Endothelial cell of umbilical vein (primary cell): Measurements from ENCODE around the gene CYB561A3. TPM values are rescaled to one million over a fixed set of nuclear protein-coding genes. Genes with fewer than 3 reads are reported as not detected.
A peak's percentile ranks its signal among the peaks of the same experiment; 100 is the strongest.
"Not testable (repeated sequence)": the region's sequence is repeated elsewhere in the genome, so short reads cannot be mapped to it uniquely, and the experiment has no call there.

Experiments used
- BruUV-seq: library from RNA; stranded (reverse); fragments of 400-500 nt; replicated peaks from 2 replicates; lab custom pipeline; 2021; lab: Mats Ljungman, UMichigan
- CTCF ChIA-PET: fragments of 300-600, 350-600 bp; sonication (Branson Sonifier 250); formaldehyde crosslinking; loops from one replicate; lab custom pipeline; 2021; ENCODE audit warnings: antibody characterized with exemption, inconsistent platforms; lab: Charles Lee
- POLR2A ChIA-PET: fragments of 300-600, 350-600 bp; sonication (Branson Sonifier 250); formaldehyde crosslinking; loops from one replicate; lab custom pipeline; 2021; ENCODE audit warnings: antibody characterized with exemption, inconsistent platforms; lab: Charles Lee
- DNase-seq: peaks from one replicate; pipeline ENCODE4 v3.0.0-alpha.2; 2011; ENCODE audit warnings: low read depth, low spot score
- FAIRE-seq: peaks from 2 replicates; lab custom pipeline; 2011; peaks lifted over from hg19 to GRCh38; lab: Jason Lieb, UNC
- H2AFZ ChIP-seq: 2 replicates; pipeline ENCODE4 v1.6.0; 2012; ENCODE audit warnings: low read depth, low read length, control low read depth, inconsistent platforms
- H3K27ac ChIP-seq: 2 replicates; pipeline ENCODE4 v1.5.1; 2011; ENCODE audit warnings: low read depth, mild to moderate bottlenecking, control low read depth, low read length, moderate library complexity; ENCODE audit not compliant: insufficient read depth
- H3K27me3 ChIP-seq, 2 experiments: 2 replicates each; pipeline versions ENCODE4 v1.6.0 to v1.6.1; 2011; ENCODE audit warnings: low read length in 2 of 2, mixed read lengths in 1 of 2; ENCODE audit not compliant: control insufficient read depth in 2 of 2, insufficient read depth in 2 of 2
- H3K36me3 ChIP-seq, 2 experiments: 2 replicates in 1 of 2; 3 replicates in 1 of 2; pipeline ENCODE4 v1.5.1; 2011; ENCODE audit warnings: low read length in 2 of 2, mild to moderate bottlenecking in 1 of 2, moderate library complexity in 1 of 2; ENCODE audit not compliant: control insufficient read depth in 2 of 2, insufficient read depth in 2 of 2; ENCODE audit errors: extremely low read depth in 1 of 2
- H3K4me1 ChIP-seq: 3 replicates; pipeline ENCODE4 v1.5.1; 2011; ENCODE audit warnings: mild to moderate bottlenecking, low read length; ENCODE audit not compliant: control insufficient read depth, insufficient read depth; ENCODE audit errors: extremely low read depth
- H3K4me2 ChIP-seq: 2 replicates; pipeline ENCODE4 v1.6.1; 2011; ENCODE audit warnings: low read length, control low read depth, mixed read lengths; ENCODE audit not compliant: insufficient read depth
- H3K4me3 ChIP-seq, 3 experiments: fragments of 200-600 bp in 1 of 3; sonication (generic), shearing (Covaris generic) in 1 of 3; replicated peaks in 1 of 3; 2 replicates each; pipeline ENCODE4 v1.5.1; 2011 to 2016; ENCODE audit warnings: control low read depth in 3 of 3, low read length in 3 of 3, mild to moderate bottlenecking in 2 of 3, inconsistent platforms in 1 of 3, low read depth in 1 of 3, moderate library complexity in 1 of 3; ENCODE audit not compliant: insufficient read depth in 1 of 3
- H3K79me2 ChIP-seq: 2 replicates; pipeline ENCODE4 v1.6.0; 2012; ENCODE audit warnings: low read length, inconsistent platforms; ENCODE audit not compliant: control insufficient read depth, insufficient read depth
- H3K9ac ChIP-seq: replicated peaks from 2 replicates; pipeline ENCODE3; 2011; ENCODE audit warnings: low read length, control low read depth; ENCODE audit not compliant: insufficient read depth; ENCODE audit errors: extremely low read depth
- H3K9me1 ChIP-seq: replicated peaks from 3 replicates; pipeline ENCODE4 v1.6.0; 2011; ENCODE audit warnings: mild to moderate bottlenecking, low read length; ENCODE audit not compliant: control insufficient read depth, insufficient read depth; ENCODE audit errors: extremely low read depth
- H3K9me3 ChIP-seq: replicated peaks from 2 replicates; pipeline ENCODE4 v1.5.1; 2012; ENCODE audit warnings: low read length, inconsistent platforms; ENCODE audit not compliant: control insufficient read depth, insufficient read depth
- H4K20me1 ChIP-seq: replicated peaks from 2 replicates; pipeline ENCODE3; 2011; ENCODE audit warnings: mild to moderate bottlenecking, low read length; ENCODE audit not compliant: control insufficient read depth, insufficient read depth; ENCODE audit errors: extremely low read depth
- MYC ChIP-seq: IDR thresholded peaks from one replicate; pipeline ENCODE4 v1.6.1; 2011; ENCODE audit warnings: mild to moderate bottlenecking, low read depth, low read length
- dilution Hi-C: fragments of 300-500 bp; cut with MboI; formaldehyde crosslinking; loops from one replicate; pipeline ENCODE4 v1.15.0; 2019; ENCODE audit warnings: low sequenced_read_pairs; ENCODE audit not compliant: extremely low pct_ligation_motif_present
- intact Hi-C: fragments of 100-400 bp; cut with micrococcal nuclease; formaldehyde crosslinking; loops from one replicate; pipeline ENCODE4 v1.10.0; 2022
- polyA plus RNA-seq, 4 experiments: library from polyadenylated mRNA; depleted of rRNA in 3 of 4; stranded (reverse) in 3 of 4; unstranded in 1 of 4; fragments of >200 nt; gene quantifications; 2 replicates each; pipeline versions ENCODE4 v1.2.1 to v1.2.3, GENCODE V29; 2011 to 2012; ENCODE audit warnings: missing spikeins in 1 of 4
- total RNA-seq: library from RNA; stranded (reverse); gene quantifications from 2 replicates; pipeline ENCODE4 v1.2.3, GENCODE V29; 2021
- TF ChIP-seq, protein P1 (sequence below), 2 donors: IDR thresholded peaks; 1 replicate in 1 of 2; 2 replicates in 1 of 2; pipeline ENCODE4 v1.5.1; 2011; ENCODE audit warnings: low read length in 2 of 2, mild to moderate bottlenecking in 2 of 2, moderate library complexity in 2 of 2, control low read depth in 1 of 2, inconsistent platforms in 1 of 2, low read depth in 1 of 2; ENCODE audit not compliant: insufficient read depth in 1 of 2; ENCODE audit errors: extremely low read depth in 1 of 2

Gene CYB561A3
- total and polyA plus RNA-seq, 2 donors (not counting 3 experiments of a cell fraction or from before 2014, with no cell fraction given), result 41.6 to 103 TPM

DNA sequence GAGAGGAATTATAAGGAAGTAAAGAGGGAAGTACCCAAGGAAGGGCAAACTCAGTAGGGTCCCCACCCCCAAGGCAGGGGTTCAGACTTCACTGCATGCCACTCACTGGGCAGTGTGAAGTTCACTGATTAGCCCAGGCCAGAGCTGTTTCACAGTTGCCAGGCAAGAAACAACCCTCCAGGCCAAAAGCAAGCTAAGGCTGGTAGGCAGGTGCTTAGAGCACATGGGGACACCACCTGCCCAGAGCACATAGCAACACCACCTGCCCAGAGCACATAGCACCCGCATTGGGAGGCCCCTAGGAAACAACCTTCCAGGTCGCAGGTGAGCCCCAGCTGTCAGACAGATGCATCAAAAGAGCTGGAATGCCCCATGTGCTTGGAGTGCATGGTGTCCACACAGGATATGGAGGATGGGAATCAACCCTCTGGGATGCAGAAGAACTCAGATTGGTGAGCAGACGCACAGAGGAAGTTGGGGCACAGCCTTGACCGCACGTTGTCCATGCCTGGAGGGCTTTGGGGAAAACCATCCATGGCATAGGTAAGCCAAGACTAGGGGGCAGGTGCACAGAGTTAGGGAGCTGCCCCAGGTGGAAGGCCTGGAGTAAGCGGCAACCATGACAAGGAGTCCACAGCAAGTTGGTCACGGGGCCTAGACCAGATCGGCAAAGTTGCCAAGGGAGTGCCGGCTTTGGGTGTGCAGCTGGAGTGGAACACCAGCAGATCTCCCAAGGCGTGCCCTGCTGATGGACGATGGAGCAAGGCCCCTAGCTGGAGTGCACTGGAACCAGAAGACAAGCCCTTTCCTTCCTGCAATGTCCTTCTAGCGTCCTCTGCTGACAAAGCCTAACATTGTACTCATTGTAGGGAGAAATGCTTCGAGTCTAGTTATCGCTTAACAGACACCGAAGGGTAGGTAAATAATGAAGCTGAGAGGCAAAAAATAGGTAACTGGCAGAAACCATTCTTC, 22.9 kb upstream of the CYB561A3 start:
- Histone ChIP-seq H2AFZ (no peak overlapping the region), H3K9me3 (no peaks in the 10 kb centered on the region), H3K4me2 (no peak overlapping the region), H3K79me2 (no peaks in the 10 kb centered on the region), H3K9ac (no peak overlapping the region), H4K20me1 (no peaks in the 10 kb centered on the region), H3K36me3 (no peaks in the 10 kb centered on the region), H3K4me1 (no peaks in the 10 kb centered on the region), H3K27me3 (no peaks in the 10 kb centered on the region), H3K4me3 (no peak overlapping the region), H3K27ac (no peak overlapping the region), H3K9me1 (no peaks in the 10 kb centered on the region)
- CTCF ChIA-PET, result interaction anchor here (1.0 to 6.3 kb wide), 22 partner anchors 9 to 132 kb away, joined by 3 to 345 read pairs (median 7); partner anchors contain the start of genes CYB561A3, DDB1, TKFC and TMEM138
- DNase-seq (peak; percentile 43), FAIRE-seq (peak; percentile 55)
- no TSS peak for BruUV-seq
- intact Hi-C loops, result loop anchor here (1.0 to 2.0 kb wide), 4 partner anchors 48 to 256 kb away; no protein-coding TSS in a partner anchor
- POLR2A ChIA-PET, result interaction anchor here (1.3 kb wide), 1 partner anchor 23 kb away, joined by 3 read pairs; the partner anchor contains the start of gene CYB561A3
- dilution Hi-C loops, result no loop called here
- TF ChIP-seq, protein P1, sequence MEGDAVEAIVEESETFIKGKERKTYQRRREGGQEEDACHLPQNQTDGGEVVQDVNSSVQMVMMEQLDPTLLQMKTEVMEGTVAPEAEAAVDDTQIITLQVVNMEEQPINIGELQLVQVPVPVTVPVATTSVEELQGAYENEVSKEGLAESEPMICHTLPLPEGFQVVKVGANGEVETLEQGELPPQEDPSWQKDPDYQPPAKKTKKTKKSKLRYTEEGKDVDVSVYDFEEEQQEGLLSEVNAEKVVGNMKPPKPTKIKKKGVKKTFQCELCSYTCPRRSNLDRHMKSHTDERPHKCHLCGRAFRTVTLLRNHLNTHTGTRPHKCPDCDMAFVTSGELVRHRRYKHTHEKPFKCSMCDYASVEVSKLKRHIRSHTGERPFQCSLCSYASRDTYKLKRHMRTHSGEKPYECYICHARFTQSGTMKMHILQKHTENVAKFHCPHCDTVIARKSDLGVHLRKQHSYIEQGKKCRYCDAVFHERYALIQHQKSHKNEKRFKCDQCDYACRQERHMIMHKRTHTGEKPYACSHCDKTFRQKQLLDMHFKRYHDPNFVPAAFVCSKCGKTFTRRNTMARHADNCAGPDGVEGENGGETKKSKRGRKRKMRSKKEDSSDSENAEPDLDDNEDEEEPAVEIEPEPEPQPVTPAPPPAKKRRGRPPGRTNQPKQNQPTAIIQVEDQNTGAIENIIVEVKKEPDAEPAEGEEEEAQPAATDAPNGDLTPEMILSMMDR (IDR thresholded peaks at IDR 0.05; ENCODE audit: extremely low read depth in 1 of 2, insufficient read depth in 1 of 2, low read depth in 1 of 2, low read length in 2 of 2), result peak; percentile 32 to 42
- TF ChIP-seq MYC, result no peak

DNA sequence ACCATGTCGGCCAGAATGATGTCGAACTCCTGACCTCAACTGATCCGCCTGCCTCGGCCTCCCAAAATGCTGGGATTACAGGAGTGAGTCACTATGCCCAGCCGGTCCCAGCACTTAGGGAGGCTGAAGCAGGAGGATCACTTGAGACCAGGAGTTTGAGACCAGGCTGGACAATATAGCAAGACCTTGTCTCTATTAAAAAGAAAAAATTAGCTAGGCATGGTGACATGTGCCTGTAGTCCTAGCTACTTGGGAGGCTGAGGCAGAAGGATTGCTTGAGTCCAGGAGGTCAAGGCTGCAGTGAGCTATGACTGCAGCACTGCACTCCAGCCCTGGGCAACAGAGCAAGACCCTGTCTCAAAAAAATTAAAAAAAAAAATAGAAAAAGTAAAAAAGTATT, 22.2 kb upstream of the CYB561A3 start:
- POLR2A ChIA-PET, H3K9me3 ChIP-seq, DNase-seq, H3K4me2 ChIP-seq, H4K20me1 ChIP-seq, FAIRE-seq, BruUV-seq, H3K36me3 ChIP-seq, H3K4me3 ChIP-seq, H3K27me3 ChIP-seq, H3K9me1 ChIP-seq, dilution Hi-C loops, H2AFZ ChIP-seq, H3K9ac ChIP-seq, H3K27ac ChIP-seq, H3K4me1 ChIP-seq, H3K79me2 ChIP-seq: not testable (repeated sequence)
- intact Hi-C loops, result loop anchor here (2.0 kb wide), 1 partner anchor 255 kb away; no protein-coding TSS in a partner anchor
- CTCF ChIA-PET, result interaction anchor here (1.1 to 6.3 kb wide), 7 partner anchors 9 to 131 kb away, joined by 3 to 345 read pairs (median 24); partner anchors contain the start of genes CYB561A3, DDB1, TKFC and TMEM138
